WTC11 (cell line): ENCODE data around the gene MDGA2. TPM values are rescaled to one million over a fixed set of nuclear protein-coding genes. Genes with fewer than 3 reads are reported as not detected.

Experiments used
- ATAC-seq: fragments of 200-7000 bp; cut with Tn5 transposase; 2 replicates; pipeline ENCODE4 v1.10.0; 2021; ENCODE audit warnings: mild to moderate bottlenecking, moderate library complexity
- CTCF ChIA-PET: fragments of 300-600 bp; sonication (Branson Sonifier 250); formaldehyde crosslinking; loops from one replicate; lab custom pipeline; 2021; ENCODE audit warnings: antibody characterized with exemption; lab: Charles Lee
- POLR2A ChIA-PET: fragments of 350-600 bp; sonication (Branson Sonifier 250); formaldehyde crosslinking; loops from one replicate; lab custom pipeline; 2021; ENCODE audit warnings: antibody characterized with exemption; lab: Charles Lee
- DNase-seq: peaks from one replicate; pipeline ENCODE4 v3.0.0; 2021; ENCODE audit warnings: low spot score
- H3K27ac Mint-ChIP-seq: 2 replicates; pipeline ENCODE4 v1.8.0; 2021; ENCODE audit warnings: mixed read lengths
- H3K27me3 Mint-ChIP-seq: 2 replicates; pipeline ENCODE4 v1.8.0; 2021; ENCODE audit warnings: low read depth, mild to moderate bottlenecking, moderate library complexity, mixed read lengths
- H3K36me3 Mint-ChIP-seq: 2 replicates; pipeline ENCODE4 v1.8.0; 2021; ENCODE audit warnings: mixed read lengths
- H3K4me1 Mint-ChIP-seq: 2 replicates; pipeline ENCODE4 v1.8.0; 2022; ENCODE audit warnings: mixed read lengths
- H3K4me3 Mint-ChIP-seq: 2 replicates; pipeline ENCODE4 v1.8.0; 2021; ENCODE audit warnings: mild to moderate bottlenecking, moderate library complexity, mixed read lengths
- H3K9me3 Mint-ChIP-seq: 2 replicates; pipeline ENCODE4 v1.8.0; 2021; ENCODE audit warnings: mixed read lengths
- ARID4B ChIP-seq: sonication (generic); formaldehyde crosslinking; IDR thresholded peaks from 2 replicates; pipeline ENCODE4 v1.8.0; 2023; ENCODE audit warnings: missing genetic modification reagents, mild to moderate bottlenecking, borderline replicate concordance
- ATF1 ChIP-seq: sonication (generic); formaldehyde crosslinking; IDR thresholded peaks from 2 replicates; pipeline ENCODE4 v1.8.1; 2023; ENCODE audit warnings: mild to moderate bottlenecking, moderate library complexity, missing genetic modification reagents
- ATF6 ChIP-seq: sonication (generic); formaldehyde crosslinking; IDR thresholded peaks from 2 replicates; pipeline ENCODE4 v1.8.1; 2023; ENCODE audit warnings: mild to moderate bottlenecking, missing genetic modification reagents
- E2F1 ChIP-seq: sonication (generic); formaldehyde crosslinking; IDR thresholded peaks from 2 replicates; pipeline ENCODE4 v1.8.0; 2022; ENCODE audit warnings: mild to moderate bottlenecking, missing genetic modification reagents
- EMX1 ChIP-seq: fragments of 250-450 bp; sonication (Bioruptor Pico); IDR thresholded peaks from 2 replicates; pipeline ENCODE4 v1.8.0; 2021; ENCODE audit warnings: mild to moderate bottlenecking
- ETV6 ChIP-seq: sonication (generic); formaldehyde crosslinking; IDR thresholded peaks from 2 replicates; pipeline ENCODE4 v1.8.1; 2022; ENCODE audit warnings: mild to moderate bottlenecking, missing genetic modification reagents
- FOXK1 ChIP-seq: sonication (generic); formaldehyde crosslinking; IDR thresholded peaks from 2 replicates; pipeline ENCODE4 v1.8.0; 2022; ENCODE audit warnings: mild to moderate bottlenecking, moderate library complexity, missing genetic modification reagents
- IRF1 ChIP-seq: sonication (generic); formaldehyde crosslinking; IDR thresholded peaks from 2 replicates; pipeline ENCODE4 v1.8.0; 2023; ENCODE audit warnings: missing genetic modification reagents
- JUN ChIP-seq: sonication (generic); formaldehyde crosslinking; IDR thresholded peaks from 2 replicates; pipeline ENCODE4 v1.8.0; 2023; ENCODE audit warnings: mild to moderate bottlenecking, missing genetic modification reagents
- MLX ChIP-seq: sonication (generic); formaldehyde crosslinking; IDR thresholded peaks from 2 replicates; pipeline ENCODE4 v1.8.1; 2023; ENCODE audit warnings: mild to moderate bottlenecking, missing genetic modification reagents, moderate library complexity
- NFATC4 ChIP-seq: fragments of 250-450 bp; sonication (Bioruptor Pico); IDR thresholded peaks from 2 replicates; pipeline ENCODE4 v1.9.0; 2021; ENCODE audit warnings: mild to moderate bottlenecking
- NFE2L1 ChIP-seq: sonication (generic); formaldehyde crosslinking; IDR thresholded peaks from 2 replicates; pipeline ENCODE4 v1.8.1; 2023; ENCODE audit warnings: missing genetic modification reagents
- RORB ChIP-seq: fragments of 250-450 bp; sonication (Bioruptor Pico); IDR thresholded peaks from 2 replicates; pipeline ENCODE4 v1.9.0; 2021; ENCODE audit warnings: mild to moderate bottlenecking
- TEAD4 ChIP-seq: sonication (generic); formaldehyde crosslinking; IDR thresholded peaks from 2 replicates; pipeline ENCODE4 v1.8.0; 2022; ENCODE audit warnings: mild to moderate bottlenecking, missing genetic modification reagents
- ZNF138 ChIP-seq: sonication (generic); formaldehyde crosslinking; conservative IDR thresholded peaks from 2 replicates; pipeline ENCODE4 v1.8.1; 2022; ENCODE audit warnings: mild to moderate bottlenecking, moderate library complexity, missing genetic modification reagents
- ZNF263 ChIP-seq: sonication (generic); formaldehyde crosslinking; IDR thresholded peaks from 2 replicates; pipeline ENCODE4 v1.8.1; 2022; ENCODE audit warnings: low read depth, mild to moderate bottlenecking, moderate library complexity, missing genetic modification reagents
- ZNF425 ChIP-seq: fragments of 250-450 bp; sonication (Bioruptor Pico); conservative IDR thresholded peaks from 2 replicates; pipeline ENCODE4 v1.9.0; 2021; ENCODE audit warnings: mild to moderate bottlenecking
- total RNA-seq: library from RNA; stranded (reverse); gene quantifications from 3 replicates; pipeline ENCODE4 v1.2.3, GENCODE V29; 2021

MDGA2 gene
- total RNA-seq, 1 experiment from 2014 or later: 4.9 TPM

GRCh38 chr14:47065326-47065725 lies 610.1 kb downstream of the MDGA2 start (continued):
- no peak for TF ChIP-seq ARID4B (CRISPR knock-in tag)
- no peak for TF ChIP-seq JUN (CRISPR knock-in tag)
- TF ChIP-seq IRF1: no peak
- no peak for TF ChIP-seq NFATC4 (CRISPR knock-in tag)
- TF ChIP-seq ATF6 (CRISPR knock-in tag): no peak
- TF ChIP-seq NFE2L1 (CRISPR knock-in tag): no peak
- TF ChIP-seq, all 79 proteins: peak for 0

GRCh38 chr14:47060050-47060449 lies 615.4 kb downstream of the MDGA2 start:
- ATAC-seq (no peak), DNase-seq (no peak)
- ChIA-PET POLR2A (no interaction called here), CTCF (no interaction called here)
- H3K27me3 Mint-ChIP-seq: no peaks in the 10 kb centered on the region
- H3K4me1 Mint-ChIP-seq: peaks cover 5% of the 10 kb centered on the region
- H3K4me3 Mint-ChIP-seq: no peak overlapping the region
- TF ChIP-seq RORB (CRISPR knock-in tag): no peak
- TF ChIP-seq E2F1 (CRISPR knock-in tag): no peak
- no peak for TF ChIP-seq EMX1 (CRISPR knock-in tag)
- TF ChIP-seq ZNF138 (CRISPR knock-in tag): no peak
- no peak for TF ChIP-seq ETV6
- no peak for TF ChIP-seq MLX
- TF ChIP-seq ATF1: no peak
- no peak for TF ChIP-seq TEAD4 (CRISPR knock-in tag)
- H3K9me3 Mint-ChIP-seq: peaks cover 21% of the 10 kb centered on the region
- H3K27ac Mint-ChIP-seq: no peak overlapping the region
- H3K36me3 Mint-ChIP-seq: peaks cover 9% of the 10 kb centered on the region

- Mint-ChIP-seq H3K27ac (no peak overlapping the region), H3K4me3 (no peak overlapping the region), H3K36me3 (peaks cover 9% of the 10 kb centered on the region), H3K9me3 (peaks cover 30% of the 10 kb centered on the region), H3K4me1 (0 out of 2 replicates have a peak, but pooled peaks cover 3% of the 10 kb centered on the region), H3K27me3 (no peaks in the 10 kb centered on the region; the same call in 1 of the 2 replicates)
- DNase-seq (no peak), ATAC-seq (no peak)
- ChIA-PET POLR2A (no interaction called here), CTCF (no interaction called here)
- TF ChIP-seq ZNF425 (CRISPR knock-in tag) (no peak), FOXK1 (CRISPR knock-in tag) (no peak), ZNF263 (CRISPR knock-in tag) (no peak), EMX1 (CRISPR knock-in tag) (no peak)
These were observed 618.0 kb downstream of the MDGA2 start for GRCh38 chr14:47057364-47057763.
